NCI-H446 (cell line): ENCODE measurements around the gene IL36B.

Experiments
- DNase-seq, 2 experiments: peaks; one replicate each; lab custom pipeline; 2025; lab: John Stamatoyannopoulos, UW

The IL36B gene

DNA sequence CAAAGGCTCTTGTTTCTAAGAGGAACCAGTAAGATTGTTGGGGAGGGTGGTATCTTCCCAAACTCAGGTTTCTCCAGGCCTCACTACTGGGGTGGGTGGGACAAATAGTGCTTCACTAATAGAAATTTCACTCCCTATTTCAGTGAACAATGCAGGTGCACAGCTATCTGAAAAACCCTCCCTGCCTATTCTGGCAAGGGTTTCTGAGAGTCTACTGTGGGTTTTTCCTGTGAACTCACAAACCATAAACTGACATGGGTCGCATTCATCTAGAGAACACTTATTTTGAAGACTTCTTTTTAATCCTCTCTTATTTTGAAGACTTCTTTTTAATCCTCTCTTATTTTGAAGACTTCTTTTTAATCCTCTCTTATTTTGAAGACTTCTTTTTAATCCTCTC is 43.0 kb downstream of the IL36B start:
- no peak for DNase-seq

GRCh38 chr2:113007250-113007649 is 45.4 kb downstream of the IL36B start:
- DNase-seq = no peak

GRCh38 chr2:113005030-113005509 is 47.6 kb downstream of the IL36B start, which contains the start of gene IL36A:
IL36A (plus strand) TSS chr2:113005459; CDS start chr2:113005872, 413 bp downstream.
- DNase-seq = no peak

- DNase-seq = no peak
Observed at GRCh38 chr2:113002677-113003076, 50.0 kb downstream of the IL36B start.

GRCh38 chr2:113000436-113000835 is 52.2 kb downstream of the IL36B start:
- no peak for DNase-seq

DNA sequence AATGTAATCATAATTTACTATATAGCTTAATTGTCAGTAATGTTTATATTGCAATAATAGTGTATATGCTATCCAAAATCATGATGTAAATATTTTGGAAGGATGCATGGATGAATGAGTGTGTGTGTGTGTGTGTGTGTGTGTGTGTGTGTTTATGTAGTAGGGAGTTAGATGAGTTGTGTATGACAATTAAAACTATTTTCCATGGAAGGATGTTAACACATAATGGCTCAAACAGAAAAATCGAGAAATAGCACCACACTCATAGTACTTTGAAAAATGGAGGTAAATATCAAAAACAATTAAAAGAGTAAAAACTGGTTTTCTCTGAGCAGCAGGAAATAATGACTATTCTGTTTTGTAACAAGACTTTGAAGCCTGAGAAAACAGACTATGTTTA is 55.5 kb downstream of the IL36B start:
- DNase-seq = no peak

- no peak for DNase-seq
Observed at GRCh38 chr2:112996635-112997034, 56.0 kb downstream of the IL36B start.

DNA sequence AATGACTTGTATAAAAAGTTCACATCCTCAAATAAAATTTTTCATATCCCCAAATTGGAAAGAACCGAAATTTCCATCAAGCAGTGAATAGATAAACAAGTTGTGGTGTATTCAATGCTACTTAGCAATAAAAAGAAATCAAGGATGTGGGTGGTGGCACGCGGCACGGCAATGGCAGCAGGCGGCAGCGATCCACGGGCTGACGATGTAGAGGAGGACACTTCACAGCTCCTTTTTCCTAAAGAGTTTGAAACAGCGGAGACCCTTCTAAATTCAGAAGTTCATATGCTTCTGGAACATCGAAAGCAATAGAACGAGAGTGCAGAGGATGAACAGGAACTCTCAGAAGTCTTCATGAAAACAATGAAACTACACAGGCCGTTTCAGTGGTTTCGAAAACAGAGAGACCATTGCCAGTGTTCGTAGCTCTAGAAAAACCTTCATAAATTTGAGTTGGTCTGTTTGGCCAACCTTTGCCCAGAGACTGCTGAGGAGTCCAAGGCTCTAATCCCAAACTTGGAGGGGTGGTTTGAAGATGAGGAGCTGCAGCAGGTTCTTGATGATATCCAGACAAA is 57.2 kb downstream of the IL36B start:
- DNase-seq = no peak

GRCh38 chr2:112994648-112995047 is 58.0 kb downstream of the IL36B start:
- DNase-seq = no peak

DNA sequence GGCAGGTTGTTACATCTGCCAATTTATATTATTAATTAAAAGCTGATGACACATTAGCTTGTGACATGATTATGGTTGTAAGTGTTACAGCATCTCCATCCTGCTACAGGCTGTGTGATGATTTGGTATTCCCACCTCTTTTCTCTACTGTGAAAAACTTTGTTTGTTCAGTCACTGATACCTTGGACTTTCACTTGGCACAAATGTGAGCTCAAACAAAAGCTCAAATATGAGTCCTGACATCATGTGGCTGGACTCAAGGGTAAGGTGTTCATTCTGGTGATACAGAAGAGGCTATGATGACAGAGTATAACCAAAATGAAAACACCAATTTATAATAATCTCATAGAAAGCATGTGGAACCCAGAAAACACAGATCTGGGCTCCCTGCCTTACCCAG is 58.8 kb downstream of the IL36B start:
- DNase-seq = no peak

DNA sequence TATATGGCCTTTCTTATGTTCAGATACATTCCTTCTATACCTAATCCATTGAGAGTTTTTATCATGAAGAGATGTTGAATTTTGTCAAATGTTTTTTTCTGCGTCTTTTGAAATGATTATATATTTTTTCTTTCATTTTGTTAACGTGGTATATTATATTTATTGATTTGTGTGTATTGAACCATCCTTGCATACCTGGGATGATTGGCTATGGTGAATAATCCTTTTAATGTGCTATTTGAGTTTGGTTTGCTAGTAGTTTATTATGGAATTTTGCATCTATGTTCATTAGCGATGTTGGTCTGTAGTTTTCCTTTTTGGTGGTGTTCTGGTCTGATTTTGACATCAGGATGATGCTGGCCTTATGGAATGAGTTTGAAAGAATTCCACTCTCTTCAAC is 63.1 kb downstream of the IL36B start:
- no peak for DNase-seq

- DNase-seq = no peak
Observed at GRCh38 chr2:112985090-112985489, 67.6 kb downstream of the IL36B start.

DNA sequence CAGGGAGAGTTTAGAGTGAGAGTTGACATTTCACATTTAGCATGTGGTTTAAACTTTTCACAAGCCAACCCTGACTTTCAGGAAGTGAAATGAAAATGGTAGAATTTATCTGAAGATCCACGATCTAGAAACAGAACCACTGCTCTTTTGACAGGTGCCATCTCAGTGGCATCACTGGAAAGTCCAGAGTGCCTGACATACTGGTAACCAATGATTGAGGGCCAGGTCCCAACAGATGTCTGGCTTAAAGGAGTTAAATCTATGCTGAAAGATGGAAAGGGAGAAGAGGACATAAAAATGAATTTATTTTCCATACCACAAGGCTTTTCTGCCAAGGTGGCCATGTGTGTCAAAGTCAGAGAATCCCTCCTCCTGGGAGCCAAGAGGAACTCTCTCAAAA is 72.1 kb downstream of the IL36B start:
- DNase-seq = no peak

- no peak for DNase-seq
Observed at GRCh38 chr2:112979731-112980130, 72.9 kb downstream of the IL36B start.

DNA sequence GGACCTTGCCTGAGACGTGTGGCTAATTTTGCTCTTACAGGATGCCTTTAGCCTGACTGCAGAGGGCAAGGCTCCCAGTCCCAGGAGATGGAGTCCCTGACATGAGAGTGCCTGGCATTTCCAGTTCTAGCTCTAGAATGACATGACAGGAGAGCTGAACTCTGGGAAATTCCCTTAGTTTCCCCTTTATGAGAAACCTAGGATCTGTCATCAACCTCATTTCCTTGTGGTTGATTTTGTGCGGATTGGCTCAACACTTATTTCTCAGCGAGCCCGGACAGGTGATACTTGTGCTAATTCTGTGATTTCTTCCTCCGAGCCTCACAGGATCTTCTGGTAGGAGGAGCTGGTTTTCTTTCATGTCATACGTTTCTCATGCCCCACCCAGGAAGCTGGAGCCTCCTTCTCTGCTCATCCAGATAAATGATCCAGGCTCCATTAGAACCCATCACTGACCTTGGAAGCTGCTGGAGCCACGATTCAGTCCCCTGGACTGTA is 75.1 kb downstream of the IL36B start, which contains the start of gene IL36G:
Gene IL36G, plus strand, starts transcription at position 448 of the 498 bp plus-strand sequence. CDS start 633 bp downstream, outside the sequence.
- DNase-seq = no peak
